GM23338 (cell line): ENCODE measurements around the gene MRGPRG. TPM values are rescaled to one million over a fixed set of nuclear protein-coding genes. Genes with fewer than 3 reads are reported as not detected.

Experiments used
- ATAC-seq: fragments of 200-7000 bp; cut with Tn5 transposase; 3 replicates; pipeline ENCODE4 v1.9.1; 2020
- DNase-seq: peaks from one replicate; pipeline ENCODE4 v3.0.0-alpha.2; 2015; ENCODE audit warnings: low spot score
- H2AFZ ChIP-seq: fragments of 200-600 bp; sonication (generic); 2 replicates; pipeline ENCODE4 v1.8.0; 2016; ENCODE audit warnings: antibody characterized with exemption, mild to moderate bottlenecking, moderate library complexity
- H3F3A ChIP-seq: fragments of 200-600 bp; sonication (generic); replicated peaks from 2 replicates; pipeline ENCODE4 v1.8.0; 2017; ENCODE audit warnings: antibody characterized with exemption, mixed run types, low read depth
- H3K27ac ChIP-seq: fragments of 200-600 bp; sonication (generic); 2 replicates; pipeline ENCODE4 v1.6.1; 2016; ENCODE audit warnings: low read depth
- H3K27me3 ChIP-seq: fragments of 200-600 bp; sonication (generic); 2 replicates; pipeline ENCODE4 v1.8.0; 2016; ENCODE audit warnings: mild to moderate bottlenecking, mixed run types, moderate library complexity; ENCODE audit not compliant: insufficient read depth
- H3K36me3 ChIP-seq: fragments of 200-600 bp; sonication (generic); 2 replicates; pipeline ENCODE4 v1.8.0; 2016; ENCODE audit warnings: mild to moderate bottlenecking; ENCODE audit not compliant: insufficient read depth
- H3K4me1 ChIP-seq: fragments of 200-600 bp; sonication (generic); 2 replicates; pipeline ENCODE4 v1.8.0; 2016; ENCODE audit warnings: mild to moderate bottlenecking, moderate library complexity; ENCODE audit not compliant: insufficient read depth
- H3K4me2 ChIP-seq: fragments of 200-600 bp; sonication (generic); 2 replicates; pipeline ENCODE4 v1.7.1; 2017; ENCODE audit warnings: mixed run types
- H3K4me3 ChIP-seq: fragments of 200-600 bp; sonication (generic); 2 replicates; pipeline ENCODE4 v1.6.1; 2016; ENCODE audit warnings: mixed run types
- H3K79me2 ChIP-seq: fragments of 200-600 bp; sonication (generic); replicated peaks from 2 replicates; pipeline ENCODE4 v1.8.0; 2017; ENCODE audit warnings: mild to moderate bottlenecking; ENCODE audit not compliant: insufficient read depth
- H3K9me2 ChIP-seq: fragments of 200-600 bp; sonication (generic); 2 replicates; pipeline ENCODE4 v1.8.0; 2017; ENCODE audit not compliant: insufficient read depth
- H4K20me1 ChIP-seq: fragments of 200-600 bp; sonication (generic); replicated peaks from 2 replicates; pipeline ENCODE4 v1.8.0; 2017; ENCODE audit warnings: mild to moderate bottlenecking; ENCODE audit not compliant: insufficient read depth
- H3K27ac Mint-ChIP-seq: 2 replicates; pipeline ENCODE4 v1.8.0; 2020; ENCODE audit warnings: inconsistent platforms, mild to moderate bottlenecking, moderate library complexity, mixed read lengths
- H3K27me3 Mint-ChIP-seq: 3 replicates; pipeline ENCODE4 v1.8.0; 2022; ENCODE audit warnings: low read depth, mild to moderate bottlenecking, moderate library complexity, mixed read lengths, inconsistent platforms; ENCODE audit not compliant: insufficient read depth, poor library complexity
- H3K36me3 Mint-ChIP-seq: 3 replicates; pipeline ENCODE4 v1.8.0; 2021; ENCODE audit warnings: low read depth, mild to moderate bottlenecking, inconsistent platforms, moderate library complexity, mixed read lengths
- H3K4me1 Mint-ChIP-seq: 3 replicates; pipeline ENCODE4 v1.8.0; 2020; ENCODE audit warnings: mild to moderate bottlenecking, inconsistent platforms, mixed read lengths
- H3K4me3 Mint-ChIP-seq: 3 replicates; pipeline ENCODE4 v1.8.0; 2021; ENCODE audit warnings: moderate library complexity, mild to moderate bottlenecking, inconsistent platforms, mixed read lengths
- H3K9me3 Mint-ChIP-seq: 3 replicates; pipeline ENCODE4 v1.8.0; 2020; ENCODE audit warnings: moderate library complexity, mild to moderate bottlenecking, inconsistent platforms, mixed read lengths
- CREB1 ChIP-seq: fragments of 250-450 bp; sonication (Bioruptor Pico); IDR thresholded peaks from 2 replicates; pipeline ENCODE4 v1.5.0; 2020; ENCODE audit warnings: low read depth, mild to moderate bottlenecking, moderate library complexity
- ETS1 ChIP-seq: IDR thresholded peaks from 2 replicates; pipeline ENCODE4 v1.6.1; 2016; ENCODE audit warnings: antibody characterized with exemption
- JUNB ChIP-seq: IDR thresholded peaks from one replicate; pipeline ENCODE4 v1.6.1; 2016; ENCODE audit warnings: antibody characterized with exemption; ENCODE audit not compliant: unreplicated experiment
- POLR2AphosphoS5 ChIP-seq: IDR thresholded peaks from 2 replicates; pipeline ENCODE4 v1.6.1; 2016; ENCODE audit warnings: antibody characterized with exemption, low read depth
- REST ChIP-seq: IDR thresholded peaks from one replicate; pipeline ENCODE4 v1.6.1; 2018; ENCODE audit warnings: antibody characterized with exemption; ENCODE audit not compliant: unreplicated experiment
- ZNF114 ChIP-seq: fragments of 250-450 bp; sonication (Bioruptor Pico); IDR thresholded peaks from 2 replicates; pipeline ENCODE4 v1.5.0; 2020; ENCODE audit warnings: mild to moderate bottlenecking, moderate library complexity
- polyA plus RNA-seq: library from polyadenylated mRNA; unstranded; fragments of >200 nt; fragmentation: Nextera tagmentation; extraction: Ambion mirVana; gene quantifications from 2 replicates; pipeline ENCODE4 v1.2.1, GENCODE V29; 2016
- total RNA-seq: library from RNA; depleted of rRNA; stranded (reverse); fragments of >200 nt; shearing (Covaris generic); gene quantifications from 2 replicates; pipeline ENCODE4 v1.2.3, GENCODE V29; 2014

Gene MRGPRG
- total and polyA plus RNA-seq, 2 experiments from 2014 or later = not detected

GRCh38 chr11:3222941-3223915 is 4.6 kb upstream of the MRGPRG start:
- Histone ChIP-seq H2AFZ (no peak overlapping the region), H3F3A (no peaks in the 10 kb centered on the region), H3K27ac (no peak overlapping the region), H3K9me2 (no peaks in the 10 kb centered on the region), H3K4me3 (no peak overlapping the region), H3K4me1 (peaks cover 9% of the 10 kb centered on the region; the same call in 1 of the 2 replicates), H4K20me1 (no peaks in the 10 kb centered on the region), H3K27me3 (no peaks in the 10 kb centered on the region), H3K79me2 (no peaks in the 10 kb centered on the region), H3K4me2 (no peak overlapping the region), H3K36me3 (no peaks in the 10 kb centered on the region)
- Mint-ChIP-seq H3K27ac (no peak overlapping the region), H3K4me3 (no peak overlapping the region), H3K4me1 (peaks cover 20% of the 10 kb centered on the region; the same call in 2 of the 3 replicates), H3K36me3 (no peaks in the 10 kb centered on the region), H3K27me3 (peaks cover 14% of the 10 kb centered on the region), H3K9me3 (no peaks in the 10 kb centered on the region)
- TF ChIP-seq REST = no peak
- ATAC-seq (no peak), DNase-seq (no peak)

DNA sequence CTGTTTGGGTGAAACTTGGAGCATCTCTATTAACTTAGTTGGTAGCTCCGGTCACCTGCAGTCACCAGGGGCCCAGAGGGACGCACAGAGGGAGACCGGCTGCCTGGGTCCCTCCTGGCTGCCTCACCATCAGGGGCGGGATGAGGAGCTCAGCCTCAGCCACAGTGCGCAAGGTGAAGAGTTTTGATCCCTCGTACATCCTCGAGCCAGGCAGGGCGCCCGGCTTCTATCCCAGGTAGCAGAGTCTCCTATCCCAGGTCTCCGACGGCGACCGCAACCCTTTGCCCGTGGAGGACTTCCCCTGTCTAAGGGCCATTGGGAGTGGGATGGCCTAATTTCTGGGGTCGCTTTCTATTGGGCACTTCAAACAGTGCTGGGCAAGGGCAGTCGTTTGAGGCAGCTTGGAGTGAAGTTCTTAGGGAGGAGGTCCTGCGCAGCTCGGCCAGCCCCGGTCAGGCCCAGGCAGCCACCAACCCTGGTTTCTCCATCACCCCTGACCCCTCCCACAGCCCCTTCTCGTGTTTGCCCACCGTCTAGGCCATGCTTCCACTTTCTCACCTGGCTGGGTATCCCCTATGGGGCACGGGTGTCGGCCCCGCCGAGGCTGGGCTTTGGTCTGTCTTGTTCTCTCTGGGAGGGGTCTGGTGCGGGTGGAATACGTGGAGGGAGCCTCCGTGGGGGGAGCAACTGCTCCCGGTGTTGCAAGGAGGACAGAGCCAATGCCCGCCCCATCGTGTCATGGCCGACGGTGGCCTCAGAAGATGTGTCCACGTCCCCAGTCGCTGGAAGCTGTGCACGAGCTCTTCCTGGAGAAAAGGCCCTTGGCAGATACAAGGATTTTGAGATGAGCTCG is 3.6 kb upstream of the MRGPRG start:
- Mint-ChIP-seq H3K4me1 (peaks cover 20% of the 10 kb centered on the region; the same call in 2 of the 3 replicates), H3K4me3 (no peak overlapping the region), H3K27ac (no peak overlapping the region), H3K9me3 (no peaks in the 10 kb centered on the region), H3K27me3 (peaks cover 14% of the 10 kb centered on the region), H3K36me3 (no peaks in the 10 kb centered on the region)
- Histone ChIP-seq H3F3A (no peaks in the 10 kb centered on the region), H3K27ac (no peak overlapping the region), H2AFZ (no peak overlapping the region), H3K79me2 (no peaks in the 10 kb centered on the region), H3K4me2 (no peak overlapping the region), H3K9me2 (no peaks in the 10 kb centered on the region), H4K20me1 (no peaks in the 10 kb centered on the region), H3K36me3 (no peaks in the 10 kb centered on the region), H3K4me1 (peaks cover 9% of the 10 kb centered on the region; the same call in 1 of the 2 replicates), H3K4me3 (no peak overlapping the region), H3K27me3 (no peaks in the 10 kb centered on the region)
- ATAC-seq (no peak), DNase-seq (no peak)
- TF ChIP-seq POLR2AphosphoS5 = no peak
- no peak for TF ChIP-seq CREB1 (CRISPR knock-in tag)
- TF ChIP-seq REST = no peak
- no peak for TF ChIP-seq ZNF114 (CRISPR knock-in tag)
- TF ChIP-seq ETS1 = no peak
- no peak for TF ChIP-seq JUNB
